ENCODE results near the gene MAPK14.
"Not testable (repeated sequence)": the region's sequence is repeated elsewhere in the genome, so short reads cannot be mapped to it uniquely, and the experiment has no call there.

The MAPK14 gene

GRCh38 chr6:36118550-36119107 is 91.0 kb downstream of the MAPK14 start:
- DNase-seq (ENCODE audit: extremely low spot score, insufficient read length, low read depth) (no peak), FAIRE-seq (no peak)

- FAIRE-seq (no peak), DNase-seq (ENCODE audit: extremely low spot score, insufficient read length, low read depth) (no peak)
These were observed 91.6 kb downstream of the MAPK14 start for GRCh38 chr6:36119209-36119608.

- FAIRE-seq, result no peak
- DNase-seq (ENCODE audit: extremely low spot score, insufficient read length, low read depth), result no peak
These were observed 92.4 kb downstream of the MAPK14 start for GRCh38 chr6:36120018-36120417.

GRCh38 chr6:36120539-36120938 is 92.9 kb downstream of the MAPK14 start:
- DNase-seq (ENCODE audit: extremely low spot score, insufficient read length, low read depth), result no peak

GRCh38 chr6:36120979-36121786 is 93.6 kb downstream of the MAPK14 start:
- no peak for DNase-seq (ENCODE audit: extremely low spot score, insufficient read length, low read depth)
- peak; percentile 76 for FAIRE-seq

More at GRCh38 chr6:36120539-36120938, 92.9 kb downstream of the MAPK14 start:
- peak; percentile 84 for FAIRE-seq

GRCh38 chr6:36121787-36122494 is 94.3 kb downstream of the MAPK14 start:
- DNase-seq (ENCODE audit: extremely low spot score, insufficient read length, low read depth), result no peak
- FAIRE-seq, result no peak

GRCh38 chr6:36122495-36123269 is 95.1 kb downstream of the MAPK14 start:
- no peak for FAIRE-seq

GRCh38 chr6:36123270-36124139 is 95.9 kb downstream of the MAPK14 start:
- peak; percentile 82 for FAIRE-seq

More at GRCh38 chr6:36122495-36123269, 95.1 kb downstream of the MAPK14 start:
- DNase-seq (ENCODE audit: extremely low spot score, insufficient read length, low read depth), result no peak

GRCh38 chr6:36124346-36124745 is 96.7 kb downstream of the MAPK14 start:
- DNase-seq (ENCODE audit: extremely low spot score, insufficient read length, low read depth); FAIRE-seq: not testable (repeated sequence)

More at GRCh38 chr6:36123270-36124139, 95.9 kb downstream of the MAPK14 start:
- peak; percentile 57 for DNase-seq (ENCODE audit: extremely low spot score, insufficient read length, low read depth)

GRCh38 chr6:36124881-36125280 is 97.3 kb downstream of the MAPK14 start:
- DNase-seq (ENCODE audit: extremely low spot score, insufficient read length, low read depth) (no peak), FAIRE-seq (no peak)

- FAIRE-seq (no peak), DNase-seq (ENCODE audit: extremely low spot score, insufficient read length, low read depth) (no peak)
These were observed 98.0 kb downstream of the MAPK14 start for GRCh38 chr6:36125575-36125974.

- FAIRE-seq (no peak), DNase-seq (ENCODE audit: extremely low spot score, insufficient read length, low read depth) (no peak)
These were observed 98.5 kb downstream of the MAPK14 start for GRCh38 chr6:36126121-36126520.

GRCh38 chr6:36126553-36127458 is 99.2 kb downstream of the MAPK14 start:
- FAIRE-seq (no peak), DNase-seq (ENCODE audit: extremely low spot score, insufficient read length, low read depth) (no peak)

GRCh38 chr6:36127462-36128016 is 99.9 kb downstream of the MAPK14 start:
- no peak for DNase-seq (ENCODE audit: extremely low spot score, insufficient read length, low read depth)
- no peak for FAIRE-seq

- DNase-seq (ENCODE audit: extremely low spot score, insufficient read length, low read depth) (no peak), FAIRE-seq (no peak)
These were observed 100.5 kb downstream of the MAPK14 start for GRCh38 chr6:36128073-36128472.

- no peak for DNase-seq (ENCODE audit: extremely low spot score, insufficient read length, low read depth)
- no peak for FAIRE-seq
These were observed 101.2 kb downstream of the MAPK14 start for GRCh38 chr6:36128793-36129192.

GRCh38 chr6:36129334-36129733 is 101.7 kb downstream of the MAPK14 start:
- not testable (repeated sequence) for FAIRE-seq; DNase-seq (ENCODE audit: extremely low spot score, insufficient read length, low read depth)

Data from GM18507 (cell line).